HL-60/S4 treated with phorbol 12-myristate 13-acetate at 8.2 ng/mL for 4 days and 3 days (cell line): ENCODE measurements around the gene KLHDC10.
"Not testable (repeated sequence)": the region's sequence is repeated elsewhere in the genome, so short reads cannot be mapped to it uniquely, and the experiment has no call there.

Source experiments
- in situ Hi-C: fragments of 300-500 bp; cut with MboI; formaldehyde crosslinking; loops from 2 replicates; pipeline ENCODE4 v1.15.0; 2022; ENCODE audit warnings: low sequenced_read_pairs

Gene KLHDC10

DNA sequence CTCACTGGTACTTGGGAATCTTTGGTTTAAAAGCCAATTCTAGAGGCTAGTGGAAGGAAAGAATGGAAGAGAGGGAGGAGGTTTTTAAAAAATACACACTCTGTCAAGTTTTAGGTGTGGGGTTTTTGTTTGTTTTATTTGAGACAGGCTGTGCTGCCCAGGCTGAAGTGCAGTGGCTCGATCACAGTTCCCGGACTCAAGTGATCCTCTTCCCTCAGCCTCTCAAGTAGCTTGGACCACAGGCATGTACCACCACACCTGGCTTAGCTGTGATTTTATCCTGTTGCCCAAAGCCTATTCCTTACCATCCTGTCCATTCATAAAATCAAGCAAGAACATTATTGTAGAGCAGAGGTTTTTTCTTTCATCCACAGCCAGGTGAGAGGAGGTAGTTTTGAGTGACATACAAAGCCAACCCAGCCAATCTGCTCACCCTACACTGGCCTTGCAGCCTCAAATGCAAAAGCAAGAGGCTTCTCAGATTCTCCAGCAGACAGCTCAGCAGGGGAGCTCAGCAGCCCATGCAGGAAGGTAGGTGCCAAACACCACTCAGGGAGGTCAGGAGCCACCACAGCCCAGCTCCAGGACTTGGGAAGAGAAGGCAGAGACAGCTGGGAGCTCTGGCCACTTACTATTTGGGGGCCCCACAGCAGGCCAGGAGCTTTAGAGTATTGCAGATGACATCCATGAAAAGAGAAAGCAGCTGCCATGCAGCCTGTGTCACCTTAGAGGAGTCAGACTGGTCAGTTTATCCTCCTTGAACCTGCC lies 69.0 kb downstream of the KLHDC10 start:
- in situ Hi-C loops: no loop called here

- in situ Hi-C loops: no loop called here
Observed at GRCh38 chr7:130140551-130141160, 70.3 kb downstream of the KLHDC10 start.

GRCh38 chr7:130141161-130141883 lies 71.0 kb downstream of the KLHDC10 start:
- in situ Hi-C loops: no loop called here

DNA sequence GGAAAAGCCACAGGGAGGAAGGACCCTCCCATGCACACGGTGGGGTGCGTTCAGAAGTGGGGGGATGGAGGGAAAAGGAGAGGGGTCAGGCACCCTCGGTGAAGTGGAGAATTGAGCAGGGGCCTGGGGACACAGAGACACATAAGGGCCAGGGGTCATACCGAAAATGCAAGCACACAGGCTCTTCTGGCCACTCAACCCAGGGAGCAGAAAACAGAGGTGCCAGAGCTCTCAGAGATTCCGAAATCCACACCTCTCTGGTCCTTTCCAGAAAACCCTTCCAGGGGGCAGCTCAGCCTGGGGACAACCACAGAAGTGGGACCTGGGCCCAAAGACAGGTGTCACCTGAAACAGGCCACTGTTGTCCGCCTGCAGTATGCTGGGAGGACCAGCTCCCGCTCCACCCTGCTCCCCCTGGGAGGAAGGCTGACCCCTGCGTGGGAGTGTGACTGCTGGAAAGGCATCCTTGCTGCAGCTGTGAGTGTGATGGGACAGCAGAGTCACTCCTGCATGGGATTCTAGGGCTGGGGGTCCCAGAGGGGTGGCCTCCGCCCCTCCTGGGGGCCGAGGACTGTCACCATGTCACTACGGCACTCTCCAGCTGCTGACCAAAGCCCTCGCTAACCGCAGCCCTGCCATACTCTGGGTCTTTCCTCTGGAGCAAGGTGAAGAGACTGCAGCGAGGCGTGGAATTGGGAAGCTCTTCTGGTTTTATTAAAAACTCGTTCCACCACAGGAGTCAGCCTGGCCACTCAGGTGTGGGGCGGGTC lies 71.7 kb downstream of the KLHDC10 start:
- in situ Hi-C loops: no loop called here

- in situ Hi-C loops: no loop called here
Observed at GRCh38 chr7:130142654-130143333, 72.5 kb downstream of the KLHDC10 start.

DNA sequence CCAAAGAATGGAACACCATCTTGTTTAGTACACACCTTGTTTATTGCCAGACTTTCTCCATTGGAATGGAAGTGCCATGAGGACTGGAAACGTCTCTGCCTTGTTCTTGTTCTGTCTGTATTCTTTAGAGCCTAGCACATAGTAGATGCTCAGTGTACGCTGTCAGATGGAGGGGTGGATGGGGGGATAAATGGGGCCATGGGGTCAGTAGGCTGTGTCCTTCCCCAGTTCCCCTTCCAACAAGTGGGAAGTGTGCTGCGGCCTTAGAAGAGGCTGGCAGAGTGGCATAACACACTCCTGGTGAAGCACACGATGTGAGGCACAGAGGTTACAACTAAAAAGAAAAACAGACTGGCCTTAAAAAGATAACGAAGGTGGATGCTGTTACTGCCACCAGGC lies 73.0 kb downstream of the KLHDC10 start:
- in situ Hi-C loops: no loop called here

GRCh38 chr7:130143986-130144311 lies 73.6 kb downstream of the KLHDC10 start:
- in situ Hi-C loops: no loop called here

- in situ Hi-C loops: no loop called here
Observed at GRCh38 chr7:130144312-130145171, 74.2 kb downstream of the KLHDC10 start.

DNA sequence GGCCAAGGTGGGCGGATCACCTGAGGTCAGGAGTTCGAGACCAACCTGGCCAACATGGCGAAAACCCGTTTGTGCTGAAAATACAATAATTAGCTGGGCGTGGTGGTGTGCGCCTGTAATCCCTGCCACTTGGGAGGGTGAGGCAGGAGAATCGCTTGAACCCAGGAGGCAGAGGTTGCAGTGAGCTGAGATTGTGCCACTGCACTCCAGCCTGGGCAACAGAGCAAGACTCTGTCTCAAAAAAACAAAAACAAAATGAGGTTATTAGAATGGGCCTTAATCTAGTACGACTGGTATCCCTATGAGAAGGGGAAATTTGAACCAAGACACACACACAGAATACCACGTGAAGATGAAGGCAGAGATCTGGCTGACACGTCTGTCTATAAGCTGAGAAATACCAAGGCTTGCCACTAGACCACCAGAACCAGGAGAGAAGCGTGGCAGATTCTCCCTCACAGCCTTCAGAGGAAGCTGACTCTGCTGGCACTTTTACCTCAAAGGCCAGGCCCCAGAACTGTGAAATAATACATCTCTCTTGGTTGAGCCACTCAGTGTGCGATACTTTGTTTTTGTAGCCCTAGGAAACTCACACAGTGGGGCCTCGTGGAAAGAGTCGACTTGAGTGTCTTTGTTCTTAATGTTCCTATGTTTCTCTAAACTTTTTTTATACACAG lies 75.2 kb downstream of the KLHDC10 start:
- in situ Hi-C loops: no loop called here

DNA sequence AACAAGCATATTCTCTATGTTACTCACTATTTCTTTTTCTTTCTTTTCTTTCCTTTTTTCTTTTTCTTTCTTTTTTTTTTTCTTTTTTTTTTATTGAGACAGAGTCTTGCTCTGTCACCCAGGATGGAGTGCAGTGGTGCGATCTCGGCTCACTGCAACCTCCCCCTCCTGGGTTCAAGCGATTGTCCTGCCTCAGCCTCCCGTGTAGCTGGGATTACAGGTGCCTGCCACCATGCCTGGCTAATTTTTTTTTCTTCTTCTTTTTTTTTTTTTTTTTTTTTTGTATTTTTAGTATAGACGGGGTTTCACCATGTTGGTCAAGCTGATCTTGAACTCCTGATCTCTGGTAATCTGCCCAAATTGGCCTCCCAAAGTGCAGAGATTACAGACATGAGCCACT lies 75.8 kb downstream of the KLHDC10 start:
- in situ Hi-C loops: not testable (repeated sequence)

DNA sequence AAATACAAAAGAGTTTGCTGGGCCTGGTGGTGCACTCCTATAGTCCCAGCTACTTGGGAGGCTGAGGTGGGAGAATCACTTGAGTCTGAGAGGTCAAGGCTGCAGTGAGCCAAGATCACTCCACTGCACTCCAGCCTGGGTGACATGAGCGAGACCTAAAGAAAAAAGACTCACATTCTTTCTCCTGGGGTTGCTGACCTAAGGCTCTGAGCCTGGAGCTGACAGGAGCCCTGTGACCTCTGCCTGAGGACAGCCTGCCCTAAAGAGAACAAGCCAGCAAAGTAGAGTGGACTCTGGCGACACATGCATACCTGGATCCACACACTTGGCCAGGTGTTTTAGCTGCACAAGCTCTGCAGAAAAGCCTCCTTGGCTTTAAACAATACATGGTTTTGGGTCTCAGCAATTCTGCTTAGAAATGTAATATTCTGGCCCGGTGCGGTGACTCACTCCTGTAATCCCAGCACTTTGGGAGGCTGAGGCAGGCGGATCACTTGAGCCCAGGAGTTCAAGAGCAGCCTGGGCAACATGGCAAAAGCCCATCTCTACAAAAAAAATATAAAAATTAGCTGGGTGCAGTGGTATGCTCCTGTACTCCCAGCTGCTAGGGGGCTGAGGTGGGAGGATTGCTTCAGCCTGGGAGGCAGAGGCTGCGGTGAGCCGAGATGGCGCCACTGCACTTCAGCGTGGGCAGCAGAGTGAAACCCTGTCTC lies 76.5 kb downstream of the KLHDC10 start:
- in situ Hi-C loops: no loop called here

DNA sequence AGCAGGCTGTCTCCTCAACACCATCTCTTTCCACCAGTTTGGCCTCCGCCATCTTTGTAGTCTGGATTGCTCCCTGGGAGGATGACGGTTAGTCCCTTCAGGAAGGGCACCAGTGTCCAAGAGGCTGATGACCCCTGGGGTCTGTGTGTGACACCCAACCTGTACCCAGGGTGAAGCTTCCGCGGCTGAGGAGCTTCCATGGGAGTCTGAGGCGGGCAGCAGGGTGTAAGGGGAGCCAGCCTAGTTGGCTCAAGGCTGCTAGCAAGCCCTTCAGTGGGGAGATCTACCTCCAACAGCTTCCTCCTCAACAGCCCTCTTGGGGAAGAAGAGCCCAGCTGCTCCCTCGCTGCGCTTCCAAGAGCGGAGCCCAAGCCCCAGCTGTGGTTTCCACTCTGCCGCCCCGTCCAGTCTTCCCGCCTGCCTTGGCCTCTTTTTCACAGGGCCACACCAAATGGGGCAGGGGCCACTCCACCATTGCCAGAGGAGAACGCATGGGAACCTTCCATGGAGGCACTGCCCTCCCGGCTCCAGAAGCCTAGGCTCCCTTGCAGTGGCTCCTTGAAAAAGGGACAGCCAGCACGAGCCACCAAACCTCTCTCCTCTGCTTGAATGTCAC lies 77.5 kb downstream of the KLHDC10 start:
- in situ Hi-C loops: no loop called here

DNA sequence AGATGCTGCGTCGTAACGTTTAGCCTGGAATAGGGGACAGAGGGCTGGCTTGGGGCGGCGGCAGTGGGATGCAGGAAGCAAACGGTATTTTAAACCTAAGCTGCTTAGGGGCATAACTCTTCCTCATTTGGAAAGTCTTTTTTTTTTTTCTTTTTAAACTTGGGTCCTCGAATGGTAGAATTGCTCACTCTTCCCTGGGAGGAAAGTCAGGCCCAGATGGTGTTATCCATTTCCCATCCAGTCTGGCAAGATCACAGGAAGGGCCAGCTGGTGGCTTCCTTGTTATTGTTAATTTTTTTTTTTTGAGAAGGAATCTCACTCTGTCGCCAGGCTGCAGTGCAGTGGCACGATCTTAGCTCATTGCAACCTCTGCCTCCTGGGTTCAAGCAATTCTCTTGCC lies 78.2 kb downstream of the KLHDC10 start:
- in situ Hi-C loops: no loop called here

GRCh38 chr7:130149281-130150139 lies 79.2 kb downstream of the KLHDC10 start:
- in situ Hi-C loops: no loop called here

- in situ Hi-C loops: no loop called here
Observed at GRCh38 chr7:130150587-130150986, 80.3 kb downstream of the KLHDC10 start.

DNA sequence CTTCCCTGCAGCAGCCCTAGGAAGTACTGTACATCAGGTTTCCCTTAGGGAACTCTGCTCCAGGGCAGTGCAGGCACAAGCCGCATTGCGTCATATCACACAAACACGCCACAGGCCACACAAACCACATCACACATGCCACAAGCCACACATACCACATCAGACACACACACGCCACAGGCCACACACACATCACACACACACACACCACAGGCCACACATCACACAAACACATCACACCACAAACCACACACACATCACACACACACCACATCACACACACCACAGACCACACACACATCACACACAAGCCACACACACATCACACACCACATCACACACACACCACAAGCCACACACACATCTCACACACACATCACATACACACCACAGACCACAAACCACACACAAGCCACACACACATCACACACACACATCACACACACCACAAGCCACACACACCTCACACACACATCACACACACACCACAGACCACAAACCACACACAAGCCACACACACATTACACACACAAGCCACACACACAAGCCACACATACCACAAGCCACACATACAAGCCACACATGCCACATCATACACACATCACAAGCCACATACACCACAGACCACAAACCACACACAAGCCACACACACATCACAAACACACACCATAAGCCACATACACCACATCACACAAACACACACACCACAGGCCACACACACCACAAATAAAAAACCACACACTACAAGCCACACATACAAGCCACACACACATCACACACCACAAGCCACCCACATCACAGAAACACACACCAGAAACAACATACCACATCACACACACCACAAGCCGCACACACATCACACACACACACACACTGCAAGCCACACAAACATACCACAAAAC lies 81.5 kb downstream of the KLHDC10 start:
- in situ Hi-C loops: no loop called here
